ENCODE data around the gene RTN4RL1. TPM values are rescaled to one million over a fixed set of nuclear protein-coding genes. Genes with fewer than 3 reads are reported as not detected.

The RTN4RL1 gene
- total and polyA plus RNA-seq, 2 of the 13 experiments (the other 11 are each of a cell fraction or from before 2014, with no cell fraction given) = 0.01 TPM; not detected in 1

- TF ChIP-seq ZNF674 (CRISPR knock-in tag; IDR thresholded peaks at IDR 0.05; ENCODE audit: low read depth) (no peak), MED13 (CRISPR knock-in tag; IDR thresholded peaks at IDR 0.05) (no peak), TRAFD1 (CRISPR knock-in tag; IDR thresholded peaks at IDR 0.05; ENCODE audit: borderline replicate concordance) (no peak), ARID5B (CRISPR knock-in tag; IDR thresholded peaks at IDR 0.05) (no peak), E2F2 (CRISPR knock-in tag; IDR thresholded peaks at IDR 0.05; ENCODE audit: borderline replicate concordance) (no peak), ZBTB1 (CRISPR knock-in tag; IDR thresholded peaks at IDR 0.05; ENCODE audit: borderline replicate concordance) (no peak), BCL3 (CRISPR knock-in tag; IDR thresholded peaks at IDR 0.05) (no peak), HDAC1 (CRISPR knock-in tag; IDR thresholded peaks at IDR 0.05) (no peak), ETV5 (CRISPR knock-in tag; IDR thresholded peaks at IDR 0.05; ENCODE audit: borderline replicate concordance) (no peak), PRMT3 (CRISPR knock-in tag; IDR thresholded peaks at IDR 0.05; ENCODE audit: borderline replicate concordance, low read depth) (0 out of 2 replicates have a peak, but pooled peaks have one; percentile 15), ISL2 (CRISPR knock-in tag; IDR thresholded peaks at IDR 0.05) (no peak), NFE2L2 (IDR thresholded peaks at IDR 0.05; ENCODE audit: low read length) (no peak), REPIN1 (CRISPR knock-in tag; IDR thresholded peaks at IDR 0.05; ENCODE audit: borderline replicate concordance, low read depth) (no peak), SNRNP70 (IDR thresholded peaks at IDR 0.05; ENCODE audit: low read depth, low read length) (no peak), DR1 (CRISPR knock-in tag; IDR thresholded peaks at IDR 0.05) (no peak), ZNF335 (CRISPR knock-in tag; IDR thresholded peaks at IDR 0.05) (no peak), IKZF1 (IDR thresholded peaks at IDR 0.05) (no peak), ZMYM4 (CRISPR knock-in tag; IDR thresholded peaks at IDR 0.05) (no peak), ZNF501 (CRISPR knock-in tag; IDR thresholded peaks at IDR 0.05) (no peak), HIVEP1 (CRISPR knock-in tag; IDR thresholded peaks at IDR 0.05) (no peak), ARNT2 (CRISPR knock-in tag; IDR thresholded peaks at IDR 0.05; ENCODE audit: low read depth) (no peak), ZNF564 (CRISPR knock-in tag; IDR thresholded peaks at IDR 0.05) (no peak)
These were observed 52.5 kb downstream of the RTN4RL1 start (continued) for GRCh38 chr17:1972487-1973160.

All from HepG2 (cell line).